Transverse colon (tissue), 4 donors: ENCODE results near the gene NAT14. TPM values are rescaled to one million over a fixed set of nuclear protein-coding genes. Genes with fewer than 3 reads are reported as not detected.

Experiments used
- DNase-seq: peaks from one replicate; pipeline ENCODE4 v3.0.0-alpha.2; 2019
- H3K27ac ChIP-seq, 4 donors: fragments of 200-600 bp; sonication (generic); 2 replicates each; pipeline ENCODE4 v1.5.1; 2016 to 2018; ENCODE audit warnings: inconsistent platforms in 4 of 4
- H3K27me3 ChIP-seq: fragments of 200-600 bp; sonication (generic); 2 replicates; pipeline ENCODE4 v1.5.1; 2017; ENCODE audit warnings: inconsistent platforms
- H3K36me3 ChIP-seq, 4 donors: fragments of 200-600 bp; sonication (generic); 2 replicates each; pipeline ENCODE4 v1.5.1; 2017 to 2019; ENCODE audit warnings: inconsistent platforms in 4 of 4
- H3K4me1 ChIP-seq, 4 donors: fragments of 200-600 bp; sonication (generic); 2 replicates each; pipeline ENCODE4 v1.5.1; 2017 to 2020; ENCODE audit warnings: inconsistent platforms in 4 of 4
- H3K4me3 ChIP-seq, 4 donors: fragments of 200-600 bp; sonication (generic); 1 replicate in 1 of 4; 2 replicates in 3 of 4; pipeline versions ENCODE4 v1.5.1 to v1.6.1; 2017 to 2019; ENCODE audit warnings: inconsistent platforms in 4 of 4
- H3K9me3 ChIP-seq, 2 donors: fragments of 200-600 bp; sonication (generic); 2 replicates each; pipeline ENCODE4 v1.5.1; 2017 to 2019; ENCODE audit warnings: inconsistent platforms in 2 of 2
- CTCF ChIP-seq, 5 experiments: fragments of 200-600 bp in 3 of 5; fragments of 450-650 bp in 2 of 5; sonication (generic) in 3 of 5; IDR thresholded peaks; 1 replicate in 2 of 5; 2 replicates in 3 of 5; pipeline ENCODE4 v1.5.1; 2016 to 2017; ENCODE audit warnings: antibody characterized with exemption in 5 of 5, inconsistent platforms in 3 of 5, mild to moderate bottlenecking in 2 of 5, moderate library complexity in 1 of 5
- EP300 ChIP-seq: sonication (generic); formaldehyde crosslinking; IDR thresholded peaks from one replicate; pipeline ENCODE4 v1.6.1; 2017; ENCODE audit warnings: antibody characterized with exemption, low read depth
- POLR2A ChIP-seq: fragments of 450-650 bp; IDR thresholded peaks from one replicate; pipeline ENCODE4 v1.6.1; 2016; ENCODE audit warnings: antibody characterized with exemption, mild to moderate bottlenecking, moderate library complexity
- POLR2AphosphoS5 ChIP-seq, 3 donors: sonication (generic); formaldehyde crosslinking; IDR thresholded peaks; one replicate each; pipeline ENCODE4 v1.6.1; 2016; ENCODE audit warnings: antibody characterized with exemption in 3 of 3
- WGBS, 2 donors: methylation state at CpG; one replicate each; pipeline ENCODE4 v1.1.5; 2018; ENCODE audit warnings: low coverage in 1 of 2; 5-methylcytosine and 5-hydroxymethylcytosine counted together
- in situ Hi-C, 4 donors: fragments of 200-750 bp; cut with MboI; loops; one replicate each; pipeline versions ENCODE4 v1.15.0 to v1.15.1; 2017; ENCODE audit warnings: low sequenced_read_pairs in 3 of 4, low pct_ligation_motif_present in 1 of 4, low pct_unique_long_range_greater_than_20kb in 1 of 4
- intact Hi-C: fragments of 100-400 bp; cut with DNase I; formaldehyde crosslinking; loops from one replicate; pipeline ENCODE4 v1.15.1; 2023; ENCODE audit warnings: low total_unique reads
- total RNA-seq, 4 donors: library from RNA; depleted of rRNA; stranded (reverse); fragments of >200 nt; gene quantifications; one replicate each; pipeline ENCODE4 v1.1.0, GENCODE V29; 2016

NAT14 gene
- total RNA-seq, 4 donors from 2014 or later: 2.1 to 2.7 TPM; not detected in 2

- H3K27ac ChIP-seq: no peak overlapping the region
- in situ Hi-C loops: no loop called here
- no peaks in the 10 kb centered on the region for H3K4me1 ChIP-seq
- H3K36me3 ChIP-seq: no peaks in the 10 kb centered on the region
- no peaks in the 10 kb centered on the region for H3K9me3 ChIP-seq
- H3K4me3 ChIP-seq: no peak overlapping the region
- TF ChIP-seq CTCF (IDR thresholded peaks at IDR 0.05) (no peak), POLR2A (no peak), POLR2AphosphoS5 (IDR thresholded peaks at IDR 0.05) (no peak), EP300 (no peak)
- WGBS, 2 donors: 40 to 79% methylated on average over 1 to 12 of the region's 12 CpGs
- intact Hi-C loops: no loop called here
- H3K27me3 ChIP-seq: no peaks in the 10 kb centered on the region
- DNase-seq: no peak
Observed at GRCh38 chr19:55535173-55535964, 50.4 kb downstream of the NAT14 start.

- H3K27me3 ChIP-seq: no peaks in the 10 kb centered on the region
- TF ChIP-seq POLR2AphosphoS5 (IDR thresholded peaks at IDR 0.05) (no peak), EP300 (no peak), CTCF (IDR thresholded peaks at IDR 0.05) (no peak)
- no peak overlapping the region for H3K27ac ChIP-seq
- no peaks in the 10 kb centered on the region for H3K4me1 ChIP-seq
- intact Hi-C loops (no loop called here), in situ Hi-C loops (no loop called here)
- no peaks in the 10 kb centered on the region for H3K36me3 ChIP-seq
- DNase-seq: no peak
- WGBS, 2 donors: 88% methylated on average over 22 of the region's 22 CpGs; no CpG with 5 or more reads in 1 of the 2 donors
- no peak overlapping the region for H3K4me3 ChIP-seq
- no peaks in the 10 kb centered on the region for H3K9me3 ChIP-seq
Observed at GRCh38 chr19:55535965-55536350, 51.0 kb downstream of the NAT14 start.

- TF ChIP-seq CTCF (IDR thresholded peaks at IDR 0.05): no peak
- no peak for TF ChIP-seq POLR2AphosphoS5 (IDR thresholded peaks at IDR 0.05)
- no peak for TF ChIP-seq POLR2A
- no peak for TF ChIP-seq EP300
- WGBS, 2 donors: 92 to 100% methylated on average over 1 to 11 of the region's 11 CpGs
Observed at GRCh38 chr19:55536366-55536765, 51.4 kb downstream of the NAT14 start.

More at GRCh38 chr19:55536366-55536765, 51.4 kb downstream of the NAT14 start:
- no peaks in the 10 kb centered on the region for H3K4me1 ChIP-seq
- H3K9me3 ChIP-seq: no peaks in the 10 kb centered on the region
- no peaks in the 10 kb centered on the region for H3K27me3 ChIP-seq
- no peak overlapping the region for H3K27ac ChIP-seq
- no peak overlapping the region for H3K4me3 ChIP-seq
- intact Hi-C loops: no loop called here
- in situ Hi-C loops: no loop called here
- H3K36me3 ChIP-seq: no peaks in the 10 kb centered on the region
- DNase-seq: no peak

Other genes starting within 250 kb of the NAT14 start
- 10 to 100 TPM; 51.3 to 91.5 (median 60.7) TPM for gene PPP6R1, start 226.2 kb upstream of the NAT14 start, total RNA-seq
- gene HSPBP1, start 205.1 kb upstream of the NAT14 start, total RNA-seq: 10 to 100 TPM in 3 of 4 donors, 1 to 10 TPM in 1; 4.5 to 98.7 (median 27.0) TPM
- gene BRSK1, start 201.2 kb upstream of the NAT14 start, total RNA-seq: 10 to 100 TPM in 1 of 4 donors, 1 to 10 TPM in 3; 1.4 to 17.6 (median 4.7) TPM
- 100 to 1,000 TPM in 1 of 4 donors, 10 to 100 TPM in 3; 26.5 to 135 (median 57.4) TPM for gene TMEM150B, start 159.8 kb upstream of the NAT14 start, total RNA-seq
- gene KMT5C, start 145.3 kb upstream of the NAT14 start, total RNA-seq: 10 to 100 TPM; 27.8 to 80.8 (median 31.3) TPM
- 10 to 100 TPM in 3 of 4 donors, 1 to 10 TPM in 1; 4.0 to 58.7 (median 21.0) TPM for gene COX6B2, start 130.5 kb upstream of the NAT14 start, total RNA-seq
- gene GARIN5B, start 121.9 kb upstream of the NAT14 start, total RNA-seq: not detected
- under 1 TPM in 1 of 4 donors, not detected in 3; 0.48 TPM for gene IL11, start 114.7 kb upstream of the NAT14 start, total RNA-seq
- gene TMEM190, start 108.4 kb upstream of the NAT14 start, total RNA-seq: not detected
- 100 to 1,000 TPM in 1 of 4 donors, 10 to 100 TPM in 3; 12.0 to 199 (median 42.5) TPM for gene TMEM238, start 100.9 kb upstream of the NAT14 start, total RNA-seq
- 100 to 1,000 TPM; 448 to 648 (median 605) TPM for gene RPL28, start 99.3 kb upstream of the NAT14 start, total RNA-seq
- 10 to 100 TPM; 12.4 to 40.8 (median 18.1) TPM for gene UBE2S, start 77.4 kb upstream of the NAT14 start, total RNA-seq
- under 1 TPM in 1 of 4 donors, not detected in 3; 0.75 TPM for gene SHISA7, start 41.9 kb upstream of the NAT14 start, total RNA-seq
- 100 to 1,000 TPM in 2 of 4 donors, 10 to 100 TPM in 2; 71.1 to 142 (median 97.6) TPM for gene ISOC2, start 23.5 kb upstream of the NAT14 start, total RNA-seq
- not detected for gene C19orf85, start 20.4 kb upstream of the NAT14 start, total RNA-seq
- 1 to 10 TPM; 5.9 to 7.6 (median 6.4) TPM for gene ZNF628, start 8.6 kb upstream of the NAT14 start, total RNA-seq
- 10 to 100 TPM in 2 of 4 donors, 1 to 10 TPM in 2; 3.4 to 41.2 (median 11.1) TPM for gene SSC5D, start 3.2 kb downstream of the NAT14 start, total RNA-seq
- not detected for gene SBK2, start 51.9 kb downstream of the NAT14 start, total RNA-seq
- gene SBK3, start 60.4 kb downstream of the NAT14 start, total RNA-seq: not detected
- gene ZNF579, start 95.7 kb downstream of the NAT14 start, total RNA-seq: 1 to 10 TPM; 2.0 to 5.6 (median 2.9) TPM
- gene FIZ1, start 114.3 kb downstream of the NAT14 start, total RNA-seq: 100 to 1,000 TPM in 1 of 4 donors, 10 to 100 TPM in 1, 1 to 10 TPM in 2; 8.5 to 137 (median 18.3) TPM
- 10 to 100 TPM; 17.7 to 51.1 (median 37.9) TPM for gene ZNF524, start 115.1 kb downstream of the NAT14 start, total RNA-seq
- gene ZNF865, start 120.5 kb downstream of the NAT14 start, total RNA-seq: 10 to 100 TPM in 2 of 4 donors, 1 to 10 TPM in 2; 8.3 to 50.1 (median 13.4) TPM
- gene ZNF784, start 139.4 kb downstream of the NAT14 start, total RNA-seq: 10 to 100 TPM; 11.1 to 27.7 (median 14.5) TPM
- 100 to 1,000 TPM in 1 of 4 donors, 10 to 100 TPM in 3; 15.2 to 154 (median 25.7) TPM for gene ZNF580, start 155.8 kb downstream of the NAT14 start, total RNA-seq
- 10 to 100 TPM in 2 of 4 donors, 1 to 10 TPM in 2; 4.1 to 19.7 (median 10.0) TPM for gene ZNF581, start 158.5 kb downstream of the NAT14 start, total RNA-seq
- 10 to 100 TPM in 2 of 4 donors, 1 to 10 TPM in 2; 3.7 to 15.1 (median 8.4) TPM for gene CCDC106, start 163.0 kb downstream of the NAT14 start, total RNA-seq
- gene U2AF2, start 169.8 kb downstream of the NAT14 start, total RNA-seq: 100 to 1,000 TPM; 112 to 185 (median 130) TPM
- 100 to 1,000 TPM; 121 to 242 (median 185) TPM for gene EPN1, start 190.0 kb downstream of the NAT14 start, total RNA-seq